CD4-positive, alpha-beta T cell treated with Interleukin-17A for 4 hours (primary cell): ENCODE results near the gene RIPK1.

Experiments used
- DNase-seq: peaks from one replicate; pipeline ENCODE4 v3.0.0-alpha.2; 2020; ENCODE audit warnings: mixed read lengths

RIPK1 gene

DNA sequence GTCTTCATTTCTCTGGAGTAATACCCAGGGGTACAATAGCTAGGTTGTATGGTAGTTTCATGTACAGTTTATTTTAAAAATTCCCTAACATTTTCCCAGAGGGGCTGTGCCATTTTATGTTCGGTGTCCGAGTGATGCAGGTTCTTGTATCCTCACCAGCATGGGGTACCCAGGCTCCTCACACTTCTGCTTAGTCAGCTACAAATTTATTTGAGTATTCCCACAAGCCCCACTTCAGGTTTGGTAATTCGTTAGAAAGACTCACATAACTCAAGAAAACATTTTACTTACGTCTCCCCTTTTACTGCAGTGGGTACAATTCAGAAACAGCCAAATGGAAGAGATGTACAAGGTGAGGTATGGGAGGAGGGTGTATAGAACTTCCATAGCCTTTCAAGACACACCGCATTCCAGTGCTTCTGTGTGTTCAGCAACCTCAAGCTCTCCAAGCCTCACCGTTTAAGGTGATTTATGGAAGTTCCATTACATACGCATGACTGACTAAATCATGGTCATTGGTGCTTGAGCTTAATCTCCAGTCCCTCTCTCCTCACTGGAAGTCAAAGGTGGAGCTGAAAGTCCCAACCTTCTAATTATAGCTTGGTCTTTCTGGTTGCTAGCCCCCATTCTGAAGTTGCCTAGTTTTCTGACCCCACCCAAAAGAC lies 18.1 kb downstream of the RIPK1 start:
- no peak for DNase-seq

DNA sequence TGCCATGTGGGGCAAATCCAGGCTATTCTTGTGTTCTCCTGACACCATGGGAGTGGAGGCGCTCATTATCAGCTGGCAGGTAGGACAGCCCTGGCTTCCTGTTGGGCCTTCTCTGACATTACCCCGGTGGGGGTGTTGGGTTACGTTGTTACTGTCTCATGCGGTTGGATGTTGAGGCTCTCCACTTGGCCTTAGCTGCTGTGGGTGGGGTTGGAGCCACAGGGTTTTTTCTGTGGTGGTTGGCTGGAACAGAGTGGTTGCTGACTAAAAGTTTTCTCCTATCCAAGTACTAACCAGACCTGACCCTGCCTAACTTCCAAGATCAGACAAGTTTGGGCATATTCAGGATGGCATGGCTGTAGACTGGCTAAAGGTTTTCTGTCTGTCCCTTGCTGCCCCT lies 20.2 kb downstream of the RIPK1 start:
- no peak for DNase-seq

DNA sequence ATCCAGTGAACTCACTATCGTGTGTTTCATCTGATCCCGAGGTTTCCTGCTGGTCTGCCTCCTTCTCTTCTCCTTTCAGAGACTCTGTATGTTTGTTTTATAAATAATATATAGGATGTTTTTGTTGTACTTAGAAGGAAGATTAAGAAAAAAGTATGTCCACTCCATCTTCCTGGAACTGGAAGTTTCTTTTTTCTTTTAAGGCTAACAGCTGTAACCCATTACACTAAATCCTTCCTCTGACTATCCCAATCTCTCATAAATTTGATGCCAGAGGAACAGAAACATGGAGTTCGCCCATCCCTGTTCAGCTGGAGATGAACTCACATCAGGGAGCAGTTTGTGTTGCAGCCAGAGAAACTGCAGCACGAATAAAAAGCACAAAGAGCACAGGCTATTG lies 20.7 kb downstream of the RIPK1 start:
- DNase-seq = no peak

DNA sequence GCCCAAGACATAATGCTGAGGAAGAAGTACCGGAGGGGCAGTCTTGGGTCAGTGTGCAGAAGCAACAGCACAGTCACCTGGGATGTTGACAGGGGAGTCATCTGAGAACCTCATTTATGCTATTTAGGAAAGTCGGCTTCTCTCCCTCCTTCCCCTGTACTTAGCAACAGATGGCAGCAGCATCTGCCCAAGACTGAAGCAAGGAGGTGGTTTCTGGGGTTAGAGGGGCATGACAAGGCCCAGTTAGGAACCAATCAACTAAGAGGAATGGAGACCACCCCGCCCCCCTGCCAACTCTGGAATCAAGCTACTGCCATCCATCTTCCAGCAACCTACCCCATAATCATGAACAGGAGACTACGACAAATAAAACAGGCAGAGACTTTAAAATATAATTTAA lies 21.7 kb downstream of the RIPK1 start:
- DNase-seq = no peak

DNA sequence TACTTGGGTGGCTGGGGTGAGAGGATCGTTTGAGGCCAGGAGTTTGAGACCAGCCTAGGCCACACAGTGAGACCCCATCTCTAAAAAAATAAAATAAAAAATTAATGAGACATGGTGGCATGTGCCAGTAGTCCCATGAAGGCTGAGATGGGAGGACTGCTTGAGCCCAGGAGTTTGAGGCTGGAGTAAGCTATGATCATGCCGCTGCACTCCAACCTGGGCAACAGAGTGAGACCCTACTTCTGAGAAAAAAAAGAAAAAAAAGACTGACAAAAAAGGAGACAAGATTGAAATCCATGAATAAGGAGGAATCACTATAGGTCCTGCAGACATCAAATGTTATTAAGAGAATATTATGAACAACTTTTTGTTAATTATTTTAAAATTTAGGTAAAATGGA lies 26.5 kb downstream of the RIPK1 start:
- no peak for DNase-seq

DNA sequence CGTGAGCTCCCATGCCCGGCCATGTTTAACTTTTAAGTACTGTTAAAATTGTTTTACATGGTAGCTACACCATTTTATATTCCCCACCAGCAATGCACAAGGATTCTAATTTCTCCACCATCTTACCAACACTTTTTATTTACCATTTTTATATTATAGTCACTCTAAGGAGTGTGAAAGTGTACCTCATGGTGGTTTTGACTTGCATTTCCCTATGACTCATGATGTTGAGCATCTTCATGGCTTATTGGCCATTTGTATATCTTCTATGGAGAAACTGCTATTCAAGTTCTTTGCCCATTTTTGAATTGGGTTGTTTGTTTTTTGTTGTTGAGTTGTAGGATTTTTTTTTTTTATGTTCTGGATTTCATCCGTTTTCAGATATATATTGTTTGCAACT lies 34.6 kb downstream of the RIPK1 start:
- no peak for DNase-seq

DNA sequence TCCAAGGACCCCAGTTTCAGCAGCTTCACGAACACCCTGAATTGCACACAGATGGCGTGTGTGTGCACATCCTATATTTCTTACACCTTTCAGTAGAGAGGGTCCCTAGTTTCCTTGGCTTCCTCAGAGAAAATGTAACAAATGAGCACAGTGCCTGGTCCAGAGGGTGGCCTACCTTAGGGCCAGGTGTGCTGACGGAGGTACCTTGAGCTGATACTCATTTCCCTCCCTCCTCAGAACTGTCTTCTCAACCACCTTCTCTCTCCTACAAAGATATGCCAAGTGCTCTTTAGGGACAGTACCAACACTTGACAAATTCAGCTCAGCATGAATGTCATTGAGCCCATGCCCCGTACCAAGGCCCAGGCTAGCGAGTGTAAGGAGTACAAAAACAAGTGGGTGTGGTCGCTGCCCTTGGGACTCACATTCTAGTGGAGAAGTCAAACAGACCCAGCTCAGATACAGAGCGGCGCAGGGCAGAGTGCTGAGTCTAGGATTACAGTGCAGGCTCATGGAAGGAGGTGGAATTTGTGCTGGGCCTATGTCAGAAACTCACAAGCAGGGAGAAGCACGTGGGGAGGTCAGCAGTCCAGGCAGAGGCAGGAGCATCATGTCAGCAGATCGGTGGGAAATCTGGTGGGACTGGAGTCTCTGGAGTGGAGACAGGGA lies 40.6 kb downstream of the RIPK1 start:
- no peak for DNase-seq

DNA sequence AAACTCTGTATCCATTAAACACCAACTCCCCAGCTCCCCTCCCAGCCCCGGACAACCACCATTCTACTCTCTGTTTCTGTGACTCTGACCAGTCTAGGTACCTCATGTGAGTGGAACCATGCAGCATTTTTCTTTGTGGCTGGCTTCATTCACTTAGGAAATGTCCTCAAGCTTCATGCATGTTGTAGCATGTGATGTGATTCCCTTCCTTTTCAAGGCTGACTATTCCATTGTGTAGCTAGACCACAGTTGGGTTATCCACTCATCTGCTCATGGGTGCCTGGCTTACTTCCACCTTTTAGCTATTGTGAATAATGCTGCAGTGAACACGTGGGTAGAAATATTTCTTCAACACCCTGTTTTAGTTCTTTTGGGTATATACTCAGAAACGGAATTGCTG lies 41.5 kb downstream of the RIPK1 start:
- DNase-seq = no peak

DNA sequence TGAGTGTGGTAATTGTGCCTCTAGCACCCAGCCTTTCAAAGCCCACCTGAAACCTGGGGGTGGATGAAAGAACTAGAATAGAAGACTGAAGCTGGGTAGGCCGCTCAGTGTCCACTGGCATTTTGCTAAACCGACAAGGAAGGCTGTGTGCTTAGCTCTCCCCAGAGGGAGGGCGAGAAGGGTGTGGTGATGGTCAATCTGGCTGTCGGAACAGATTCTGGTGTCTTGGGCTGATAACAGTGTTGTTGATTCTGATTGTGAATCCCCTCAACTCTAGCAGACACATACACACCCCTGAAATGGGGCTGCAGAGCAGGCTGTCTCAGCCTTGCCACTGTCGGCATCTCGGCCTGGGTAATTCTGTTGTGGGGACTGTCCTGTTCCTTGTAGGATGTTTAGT lies 46.1 kb downstream of the RIPK1 start:
- no peak for DNase-seq

DNA sequence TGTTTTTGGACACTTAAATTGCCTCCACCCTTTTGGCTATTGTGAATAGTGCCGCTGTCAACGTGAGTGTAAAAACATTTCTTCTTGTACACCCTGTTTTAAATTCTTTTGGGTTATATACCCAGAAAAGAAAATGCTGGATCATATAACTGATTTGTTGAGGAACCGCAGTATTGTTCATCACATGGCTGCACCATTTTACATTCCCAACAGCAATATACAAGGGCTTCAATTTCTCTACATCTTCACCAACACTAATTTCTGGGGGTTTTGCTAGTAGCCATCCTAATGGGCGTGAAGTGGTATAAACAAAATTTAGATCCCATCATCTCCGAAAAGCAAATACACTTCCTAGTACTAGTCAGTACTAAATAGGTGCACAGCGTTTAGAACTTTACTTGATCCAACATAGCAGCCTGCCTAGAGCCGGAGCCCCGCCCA lies 49.6 kb downstream of the RIPK1 start:
- DNase-seq = no peak

DNA sequence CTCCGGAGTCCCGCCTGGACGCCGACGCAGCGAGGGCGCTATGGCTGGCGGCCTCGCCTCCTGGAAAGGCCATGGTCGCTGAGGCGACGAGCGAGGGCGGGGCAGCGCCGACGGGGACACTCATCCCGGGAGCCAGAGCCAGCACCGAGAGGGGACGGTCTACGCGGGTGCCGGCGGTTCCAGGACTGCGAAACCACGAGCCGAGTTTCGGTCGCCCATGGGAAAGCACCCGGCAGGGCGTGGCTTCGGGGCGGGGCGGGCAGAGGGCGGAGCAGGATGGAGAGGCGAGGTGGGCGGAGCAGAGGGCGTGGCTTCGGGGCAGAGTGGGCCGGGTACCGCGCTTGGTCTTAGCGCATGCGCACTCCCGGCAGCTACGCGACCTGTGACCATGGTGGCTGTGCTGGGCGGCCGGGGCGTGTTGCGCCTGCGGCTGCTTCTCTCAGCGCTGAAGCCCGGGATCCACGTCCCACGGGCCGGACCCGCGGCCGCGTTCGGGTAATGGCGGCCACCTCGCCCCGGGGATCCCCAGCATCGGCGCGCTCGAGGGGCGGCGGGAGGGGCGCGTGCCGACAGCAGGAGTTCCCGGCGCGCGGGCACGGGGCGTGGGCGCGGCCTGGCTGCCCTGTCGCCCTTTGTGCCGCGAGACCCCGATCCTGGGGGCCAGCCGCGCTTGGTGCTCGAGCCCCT lies 50.2 kb downstream of the RIPK1 start, which contains the start of gene BPHL:
BPHL (plus strand) TSS at position 359 of the 687 bp plus-strand sequence; CDS start at position 389, 30 bp downstream.
- DNase-seq = peak; percentile 100

DNA sequence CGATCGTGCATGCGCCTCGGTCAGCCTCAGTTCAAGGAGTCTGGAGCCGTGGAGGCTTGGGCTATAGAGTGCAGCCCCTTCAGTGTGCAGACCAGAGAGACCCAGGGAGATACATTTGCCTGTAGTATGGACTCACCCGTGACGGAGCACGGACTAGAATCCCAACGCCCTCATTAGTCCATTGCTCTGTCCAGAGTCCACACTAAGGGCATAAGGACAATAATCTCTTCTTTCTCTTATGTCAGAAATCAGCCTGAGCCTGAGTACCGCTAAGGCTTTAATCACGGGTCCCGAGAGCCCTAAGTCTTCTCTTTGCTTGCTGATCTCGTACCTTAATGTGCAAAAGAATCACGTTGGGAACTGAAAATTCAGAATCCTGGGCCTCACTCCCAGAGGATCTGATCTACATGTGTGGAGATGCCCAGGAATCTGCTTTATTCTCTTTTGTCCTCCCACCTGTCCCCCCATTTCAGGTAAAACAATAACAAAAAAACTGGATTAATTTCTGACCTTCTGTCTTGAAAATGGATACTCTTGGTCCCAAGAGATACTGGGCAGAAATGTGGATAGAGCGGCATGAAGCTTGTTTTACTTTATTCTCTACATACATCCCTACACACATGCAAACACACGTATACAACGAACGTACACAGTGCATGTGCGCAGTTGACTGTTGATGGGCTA lies 50.9 kb downstream of the RIPK1 start:
- DNase-seq = no peak

DNA sequence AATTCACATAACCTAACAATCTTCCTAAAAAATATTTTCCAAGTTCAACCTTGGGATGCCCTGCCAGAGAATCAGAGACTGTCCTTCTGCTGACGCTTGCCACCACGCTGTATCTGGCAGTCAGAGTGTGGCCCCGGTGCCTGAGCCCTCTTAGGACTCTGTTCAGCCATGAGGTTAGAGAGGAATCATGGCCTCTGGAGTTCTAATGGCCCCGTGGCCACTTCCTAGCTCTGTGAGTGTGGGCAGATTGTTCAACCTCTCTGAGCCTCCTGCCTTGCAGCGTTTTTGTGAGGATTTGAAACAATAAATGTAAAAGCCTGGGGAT lies 52.4 kb downstream of the RIPK1 start:
- DNase-seq = no peak

DNA sequence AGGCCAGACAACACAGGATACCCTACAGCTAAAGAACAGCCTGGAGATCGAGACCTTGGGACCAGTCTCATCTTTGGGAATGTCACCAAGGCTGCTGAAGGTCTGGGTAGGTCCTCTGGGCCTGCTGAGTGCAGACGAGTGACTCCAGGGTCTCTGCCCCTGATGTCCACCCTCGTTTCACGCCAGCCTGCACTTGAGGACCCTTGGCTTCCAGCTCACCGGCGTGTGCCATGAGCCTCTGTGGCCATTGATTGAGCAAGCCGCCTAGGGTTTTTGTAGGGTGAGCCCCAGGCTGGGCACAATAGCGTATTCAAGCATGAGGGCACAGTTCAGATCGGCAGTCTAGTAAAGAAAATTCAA lies 54.5 kb downstream of the RIPK1 start:
- DNase-seq = no peak

DNA sequence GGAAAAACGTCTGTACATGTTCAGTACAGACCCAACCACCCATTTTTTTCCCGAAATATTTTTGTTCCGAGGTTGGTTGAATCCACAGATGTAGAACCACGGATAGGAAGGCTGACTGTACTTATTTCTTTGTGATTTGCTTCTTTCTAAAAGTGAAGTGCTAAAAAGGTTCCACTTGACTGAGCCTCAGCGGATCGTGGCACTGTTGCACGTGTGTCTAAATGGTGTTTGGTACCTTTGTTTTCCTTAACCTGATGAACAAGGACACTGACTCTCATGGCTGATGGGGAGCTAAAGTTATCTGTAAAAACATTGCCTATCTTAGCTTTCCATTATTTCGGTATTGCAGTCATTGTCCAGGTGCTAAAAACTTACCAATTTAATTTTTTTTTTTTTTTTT lies 56.4 kb downstream of the RIPK1 start:
- no peak for DNase-seq

DNA sequence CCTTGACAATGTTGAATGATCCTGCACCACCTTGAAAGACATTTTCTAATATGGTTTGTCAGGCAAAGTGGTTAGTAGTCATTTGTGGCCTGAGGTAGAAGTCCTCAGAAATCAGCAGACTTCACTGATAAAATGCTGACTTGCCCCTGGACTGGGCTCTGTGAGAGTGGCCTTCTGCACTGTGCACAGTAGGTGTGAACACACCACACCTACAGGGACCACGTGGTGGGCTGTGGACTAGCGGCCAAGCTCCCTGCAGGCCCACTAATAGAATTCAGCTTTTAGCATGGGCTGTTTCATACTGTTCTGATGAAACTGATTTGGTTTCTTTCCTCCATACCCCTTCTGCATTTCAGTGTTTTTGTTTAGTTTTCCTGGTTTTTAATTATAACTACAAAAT lies 57.5 kb downstream of the RIPK1 start:
- DNase-seq = no peak

DNA sequence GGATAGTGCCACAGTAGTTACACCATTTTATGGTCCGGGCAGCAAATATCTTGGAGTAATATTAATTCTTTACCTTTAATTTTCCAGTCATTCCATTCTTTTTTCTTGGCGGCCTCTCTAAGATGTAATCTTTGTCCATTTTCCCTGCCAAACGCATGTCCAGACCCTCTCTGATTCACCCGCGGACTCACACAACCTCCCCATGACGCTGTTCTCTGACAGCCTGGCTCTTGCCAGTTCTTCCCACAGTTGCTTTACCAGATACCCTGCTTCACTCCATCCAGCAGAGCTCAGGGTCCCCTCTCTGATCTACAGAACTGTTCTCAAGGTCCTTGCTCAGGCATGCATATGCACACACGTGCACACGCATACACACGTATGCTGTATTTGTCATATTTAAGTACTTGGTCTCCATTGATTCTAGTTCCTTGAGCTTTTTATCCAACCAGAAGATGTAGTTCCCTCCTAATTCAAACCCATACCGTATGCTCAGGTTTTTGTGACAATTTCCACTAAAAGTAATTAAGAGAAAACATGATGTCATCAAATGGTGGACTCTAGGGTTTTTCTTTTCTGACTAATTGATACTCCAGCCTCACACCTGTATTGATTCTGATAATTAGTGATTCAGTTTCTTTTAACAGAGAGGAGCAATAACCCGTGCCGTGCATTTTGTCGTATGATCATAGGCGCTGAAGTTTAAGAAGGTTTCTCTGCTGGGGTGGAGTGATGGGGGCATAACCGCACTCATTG lies 60.2 kb downstream of the RIPK1 start:
- no peak for DNase-seq

DNA sequence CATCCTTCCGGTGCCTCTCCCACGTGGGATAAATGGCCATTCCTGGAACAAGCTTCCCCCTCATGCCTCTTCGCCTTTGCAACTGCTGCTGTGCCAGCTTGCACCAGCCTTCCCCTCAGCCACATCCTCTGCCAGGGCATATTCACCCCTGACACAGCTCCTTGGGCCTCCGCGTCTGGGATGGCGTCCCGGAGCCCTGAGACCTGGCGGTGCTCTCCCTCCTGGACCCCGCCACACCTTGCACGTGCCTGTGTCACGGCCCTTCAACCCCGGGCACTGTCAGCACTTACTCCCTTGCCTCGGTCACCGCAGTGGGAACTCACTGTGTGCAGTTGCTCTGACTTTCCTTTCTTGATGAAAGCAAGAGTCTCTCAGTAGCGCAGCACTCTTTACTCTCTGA lies 63.4 kb downstream of the RIPK1 start:
- no peak for DNase-seq

DNA sequence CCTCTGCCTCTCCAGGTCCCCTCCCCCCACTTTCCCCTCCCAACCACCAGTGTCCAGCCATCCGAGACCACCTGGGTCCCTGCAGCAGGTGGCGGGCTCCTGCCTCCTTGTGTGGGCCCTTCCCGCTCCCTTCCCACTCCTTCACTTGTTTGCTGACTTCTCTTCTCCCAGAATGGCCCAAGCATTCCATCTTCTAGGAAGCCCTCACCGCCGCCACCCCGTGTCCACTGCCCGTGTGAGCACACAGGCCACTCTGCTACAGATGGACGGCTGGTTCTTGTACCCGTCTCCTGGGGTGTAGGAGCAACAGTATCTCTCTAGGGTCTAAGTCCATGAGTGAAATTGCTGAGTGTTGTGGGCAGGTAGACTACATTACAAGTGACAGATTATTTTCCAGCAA lies 65.2 kb downstream of the RIPK1 start:
- DNase-seq = no peak

DNA sequence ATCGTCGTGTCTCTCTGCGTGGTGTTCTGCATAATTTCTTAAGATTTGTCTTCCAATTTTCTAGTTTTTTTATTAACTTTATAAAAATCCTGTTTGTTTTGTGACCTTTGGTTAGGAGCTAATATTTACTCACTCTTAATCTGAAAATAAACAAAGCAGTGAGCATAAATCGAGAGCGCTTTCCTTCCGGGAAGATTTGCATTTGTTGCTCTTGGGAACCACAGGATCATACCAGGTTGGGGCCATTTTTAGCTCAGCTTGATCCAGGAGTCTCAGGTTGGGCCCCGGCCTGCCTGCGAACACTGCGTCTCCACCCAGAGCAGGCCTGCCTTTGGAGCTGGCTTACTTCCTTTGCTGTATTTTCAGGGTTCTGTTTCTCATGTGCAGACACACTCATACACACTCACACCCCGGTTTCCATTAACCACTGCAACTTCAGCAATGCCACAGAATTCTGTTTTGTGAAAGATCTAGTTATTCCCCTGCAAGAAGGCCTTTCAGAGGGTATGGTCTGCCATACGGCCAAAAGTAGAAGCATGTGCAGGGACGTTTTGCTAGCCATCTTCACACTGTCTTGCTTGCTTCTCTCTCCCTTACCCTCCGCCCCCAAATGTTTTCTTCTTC lies 67.5 kb downstream of the RIPK1 start:
- DNase-seq = no peak

DNA sequence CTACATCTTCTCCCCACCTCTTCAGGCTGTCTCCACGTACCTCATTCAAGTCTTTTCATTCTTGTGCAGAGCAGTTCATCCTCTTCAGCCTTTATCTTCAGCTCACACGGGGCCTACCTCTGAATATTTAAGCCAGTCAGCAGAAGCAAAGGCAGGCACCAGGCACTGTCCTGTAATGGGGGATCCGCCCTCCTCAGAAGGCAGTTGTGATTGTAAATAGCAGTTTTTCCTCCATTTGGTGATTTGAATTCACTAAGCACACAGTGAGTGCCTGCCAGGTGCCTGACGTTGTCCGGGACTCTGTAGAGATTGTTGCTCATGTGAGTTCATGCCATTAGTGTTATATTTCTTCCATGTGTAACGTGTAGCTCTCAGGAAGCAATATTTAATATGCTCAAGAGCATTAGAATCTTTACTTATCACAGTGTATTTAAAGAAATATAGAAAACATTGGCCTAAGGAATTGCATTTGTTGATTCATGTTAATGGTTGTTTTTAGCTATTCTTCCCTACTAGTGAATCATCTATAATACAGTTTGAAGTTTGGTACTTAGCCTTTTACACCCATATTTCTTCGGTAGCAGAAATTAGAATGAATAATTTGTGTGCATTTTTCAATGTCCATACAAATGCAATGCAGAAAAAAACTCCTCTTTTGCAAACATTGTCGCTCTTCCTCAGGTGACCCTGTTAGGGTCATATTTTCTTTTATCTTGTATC lies 68.2 kb downstream of the RIPK1 start:
- no peak for DNase-seq
